Cardiac fibroblast (primary cell): ENCODE data around the gene DENND4A.
"Not testable (repeated sequence)": the region's sequence is repeated elsewhere in the genome, so short reads cannot be mapped to it uniquely, and the experiment has no call there.

ENCODE experiments used
- DNase-seq, 2 donors: peaks; one replicate each; pipeline versions ENCODE4 v3.0.0 to v3.0.0-alpha.2; 2010; ENCODE audit warnings: low read depth in 2 of 2
- H3K4me3 ChIP-seq, 2 donors: replicated peaks in 1 of 2; 1 replicate in 1 of 2; 2 replicates in 1 of 2; pipeline ENCODE4 v1.5.1; 2011; ENCODE audit warnings: low read depth in 2 of 2, low read length in 2 of 2, mild to moderate bottlenecking in 2 of 2, moderate library complexity in 1 of 2
- CTCF ChIP-seq: IDR thresholded peaks from one replicate; pipeline ENCODE4 v1.5.1; 2011; ENCODE audit warnings: low read depth, mild to moderate bottlenecking, low read length, inconsistent platforms

DENND4A gene

GRCh38 chr15:65619626-65620290 lies 172.3 kb downstream of the DENND4A start:
- no peak for TF ChIP-seq CTCF
- no peak overlapping the region for H3K4me3 ChIP-seq
- peak in 1 of 2 donors; percentile 29 for DNase-seq

GRCh38 chr15:65618560-65619109 lies 173.5 kb downstream of the DENND4A start:
- TF ChIP-seq CTCF, result no peak
- no peak for DNase-seq
- H3K4me3 ChIP-seq, result no peak overlapping the region

- H3K4me3 ChIP-seq, DNase-seq: not testable (repeated sequence)
Measured at GRCh38 chr15:65615887-65616286, 176.2 kb downstream of the DENND4A start.

GRCh38 chr15:65612949-65613744 lies 178.9 kb downstream of the DENND4A start:
- DNase-seq, result no peak
- TF ChIP-seq CTCF, result no peak
- no peak overlapping the region for H3K4me3 ChIP-seq

- TF ChIP-seq CTCF, result no peak
- peak in 1 of 2 donors; percentile 20 for DNase-seq
- no peak overlapping the region for H3K4me3 ChIP-seq
Measured at GRCh38 chr15:65612616-65612946, 179.5 kb downstream of the DENND4A start.

GRCh38 chr15:65611888-65612615 lies 180.0 kb downstream of the DENND4A start:
- H3K4me3 ChIP-seq, result peak overlapping the region; percentile 69 to 86
- no peak for DNase-seq
- no peak for TF ChIP-seq CTCF
